ENCODE results near the gene NPAS3.

GRCh38 chr14:33700052-33700451, 761.4 kb downstream of the NPAS3 start:
- no peak for TF ChIP-seq TCF12 (IDR thresholded peaks at IDR 0.05; ENCODE audit: low read depth, low read length)
- TF ChIP-seq KDM5A (IDR thresholded peaks at IDR 0.05; ENCODE audit: low read length), result no peak
- no peak for TF ChIP-seq EGR1 (IDR thresholded peaks at IDR 0.05; ENCODE audit: borderline replicate concordance, low read depth, low read length)
- TF ChIP-seq RBBP5 (IDR thresholded peaks at IDR 0.05; ENCODE audit: borderline replicate concordance, low read depth, low read length), result no peak
- no peak for TF ChIP-seq CREB1 (IDR thresholded peaks at IDR 0.05)

Measured in H1 (cell line).